ENCODE measurements around the gene ING3.

- TF ChIP-seq ELF4 (CRISPR knock-in tag; IDR thresholded peaks at IDR 0.05; ENCODE audit: low read depth) (no peak), IRF1 (CRISPR knock-in tag; IDR thresholded peaks at IDR 0.05) (no peak), CTCF (IDR thresholded peaks at IDR 0.05) (no peak), USF1 (CRISPR knock-in tag; IDR thresholded peaks at IDR 0.05) (no peak), CREM (CRISPR knock-in tag; IDR thresholded peaks at IDR 0.05) (no peak), CREB1 (CRISPR knock-in tag; IDR thresholded peaks at IDR 0.05) (no peak), TP53 (CRISPR knock-in tag; IDR thresholded peaks at IDR 0.05) (no peak), NR3C1 (CRISPR knock-in tag; conservative IDR thresholded peaks at IDR 0.05; ENCODE audit: low read depth) (no peak), HMGXB4 (CRISPR knock-in tag; IDR thresholded peaks at IDR 0.05) (no peak), ATF2 (CRISPR knock-in tag; IDR thresholded peaks at IDR 0.05; ENCODE audit: borderline replicate concordance, low read depth) (no peak), TEAD4 (CRISPR knock-in tag; IDR thresholded peaks at IDR 0.05) (no peak)
These were observed 67.0 kb downstream of the ING3 start for GRCh38 chr7:121017586-121017985.
